NCI-H2081 treated with DMSO at 0.1 percent for 48 hours (cell line): ENCODE measurements around the gene B3GLCT.

Experiments
- DNase-seq: peaks from one replicate; lab custom pipeline; 2025; lab: John Stamatoyannopoulos, UW

B3GLCT gene

DNA sequence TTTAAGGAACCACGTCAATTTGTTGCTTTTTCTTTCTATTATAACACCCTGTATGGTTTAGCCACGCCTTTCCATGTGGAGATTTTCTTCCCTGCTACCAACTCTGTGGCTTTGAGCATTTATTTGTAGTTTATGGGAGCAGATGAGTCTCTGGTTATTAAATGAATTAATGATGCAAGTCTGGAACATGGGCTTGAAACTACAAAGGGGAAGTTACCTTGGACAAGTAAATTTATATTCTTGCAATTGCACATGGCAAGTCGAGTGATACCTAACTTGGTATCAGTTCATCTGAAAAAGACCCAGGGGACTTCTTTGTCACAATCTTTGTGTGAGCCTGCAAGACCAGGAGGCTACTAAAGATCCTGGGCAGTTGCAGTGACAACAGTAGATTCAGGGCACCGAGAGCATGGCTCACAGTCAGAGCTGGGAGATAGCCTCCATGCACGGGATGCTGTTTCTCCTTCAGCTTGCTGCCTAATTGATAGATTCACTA is 24.4 kb downstream of the B3GLCT start:
- DNase-seq: no peak

DNA sequence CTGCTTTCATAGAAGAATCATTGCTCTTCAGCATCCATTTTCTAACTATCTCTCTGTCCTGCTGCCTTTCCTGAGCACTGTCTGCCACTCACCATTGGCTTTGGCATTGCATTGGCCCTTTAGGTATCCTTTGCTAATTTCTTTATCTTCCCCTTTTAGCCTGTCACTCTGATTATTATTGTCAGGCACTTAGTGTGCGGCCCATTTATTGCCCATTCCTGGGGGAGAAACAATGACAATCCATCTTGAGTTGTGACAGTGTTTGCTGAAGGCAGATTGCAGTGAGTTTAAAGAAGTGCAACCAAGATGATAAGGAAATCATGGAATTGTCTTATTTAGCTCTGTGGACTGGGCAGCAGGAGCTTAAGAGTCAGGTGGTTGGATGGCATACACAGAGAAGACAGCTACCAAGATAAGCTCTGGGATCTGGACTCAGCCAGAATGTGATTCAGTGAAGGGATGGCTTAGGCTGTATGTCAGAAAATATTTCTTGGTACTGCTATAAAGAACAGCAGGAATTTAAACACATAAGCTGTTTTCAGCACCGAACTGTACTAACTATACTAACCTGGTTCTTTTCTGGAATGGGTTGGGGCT is 25.3 kb downstream of the B3GLCT start:
- DNase-seq: no peak

DNA sequence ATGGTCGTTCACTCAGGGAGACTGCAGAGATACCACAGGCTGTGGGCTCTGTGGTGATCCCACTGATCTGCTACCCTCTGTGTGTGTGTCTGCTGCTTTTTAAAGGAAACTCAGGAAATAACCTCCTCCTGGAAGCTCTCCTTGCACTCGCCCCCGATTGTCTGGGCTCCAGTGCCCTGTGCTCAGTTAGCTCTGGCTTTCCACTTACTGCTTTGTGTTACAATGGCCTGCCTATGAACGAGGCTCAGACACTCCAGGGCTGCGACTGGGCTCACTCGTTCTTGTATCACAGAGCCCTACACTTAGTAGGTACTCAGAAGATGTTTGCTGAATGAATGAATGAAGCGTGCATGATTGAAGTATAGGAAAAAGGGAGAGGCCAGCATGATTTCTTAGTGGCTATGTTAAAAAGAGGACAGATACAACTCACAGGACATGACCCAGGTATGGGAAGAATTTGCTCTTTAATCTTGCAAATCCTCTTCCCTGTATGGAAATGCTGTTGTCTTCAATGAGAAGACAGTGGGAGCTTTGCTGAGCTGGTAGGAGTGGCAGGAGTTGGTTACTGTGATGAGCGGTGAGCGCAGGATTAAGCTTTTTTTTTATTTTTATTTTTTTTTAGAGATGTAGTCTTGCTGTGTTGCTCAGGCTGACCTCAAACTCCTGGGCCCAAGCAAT is 26.4 kb downstream of the B3GLCT start:
- DNase-seq: no peak

DNA sequence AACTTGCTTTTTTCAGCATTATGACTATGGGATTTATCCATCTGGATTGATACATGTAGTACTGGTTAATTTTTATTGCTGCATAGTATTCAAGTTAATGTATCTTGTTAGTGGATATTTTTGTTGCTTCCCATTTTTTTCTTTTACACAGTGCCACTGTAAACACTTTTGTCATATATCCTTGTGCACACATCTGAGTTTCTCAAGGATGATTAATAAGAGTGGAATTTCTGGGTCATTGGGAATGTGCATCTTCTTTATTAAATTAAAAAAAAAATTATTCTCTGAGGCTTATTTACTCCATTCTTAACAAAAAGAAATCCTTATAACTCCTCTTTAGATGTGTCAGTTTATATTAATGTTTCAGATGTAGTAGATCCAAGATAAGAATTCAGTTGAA is 27.3 kb downstream of the B3GLCT start:
- DNase-seq: no peak

DNA sequence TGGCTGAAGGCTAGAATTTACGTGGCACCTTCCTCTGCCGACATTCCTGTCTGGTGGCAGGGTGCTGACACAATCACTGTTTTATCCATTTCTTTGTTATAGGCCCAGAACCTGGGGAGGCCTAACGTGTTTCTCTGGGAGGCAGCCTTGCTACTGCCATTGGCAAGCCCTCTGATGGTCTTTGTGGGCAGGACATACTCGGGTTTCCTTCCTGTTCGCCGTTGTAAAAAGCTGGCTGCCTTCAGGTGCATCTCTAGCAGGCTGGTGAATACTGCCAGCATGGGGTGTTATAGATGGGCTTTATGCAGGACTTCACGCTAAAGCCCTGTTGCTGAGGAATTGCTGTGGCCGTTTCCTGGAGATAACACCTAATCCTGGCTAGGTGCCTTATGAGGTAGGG is 28.1 kb downstream of the B3GLCT start:
- DNase-seq: no peak

DNA sequence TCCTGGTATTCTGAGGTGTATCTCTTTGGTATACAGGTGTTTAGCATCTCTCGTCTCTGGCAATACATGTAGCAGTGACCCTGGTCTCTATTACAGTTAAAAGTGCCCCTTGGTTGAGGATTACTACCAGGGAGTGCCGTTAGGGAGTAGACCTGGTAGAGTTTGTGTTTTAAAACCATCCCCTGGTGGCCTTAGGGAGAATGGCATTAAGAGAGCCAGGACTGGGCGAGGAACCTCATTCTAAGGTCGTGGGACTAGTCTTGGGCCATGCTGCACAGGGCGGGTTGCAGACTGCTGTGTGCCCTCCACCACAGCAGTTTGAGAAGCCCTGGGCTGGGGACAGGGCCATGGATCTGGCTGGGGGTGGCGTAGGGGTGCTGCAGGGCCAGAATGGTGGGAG is 35.0 kb downstream of the B3GLCT start:
- no peak for DNase-seq

DNA sequence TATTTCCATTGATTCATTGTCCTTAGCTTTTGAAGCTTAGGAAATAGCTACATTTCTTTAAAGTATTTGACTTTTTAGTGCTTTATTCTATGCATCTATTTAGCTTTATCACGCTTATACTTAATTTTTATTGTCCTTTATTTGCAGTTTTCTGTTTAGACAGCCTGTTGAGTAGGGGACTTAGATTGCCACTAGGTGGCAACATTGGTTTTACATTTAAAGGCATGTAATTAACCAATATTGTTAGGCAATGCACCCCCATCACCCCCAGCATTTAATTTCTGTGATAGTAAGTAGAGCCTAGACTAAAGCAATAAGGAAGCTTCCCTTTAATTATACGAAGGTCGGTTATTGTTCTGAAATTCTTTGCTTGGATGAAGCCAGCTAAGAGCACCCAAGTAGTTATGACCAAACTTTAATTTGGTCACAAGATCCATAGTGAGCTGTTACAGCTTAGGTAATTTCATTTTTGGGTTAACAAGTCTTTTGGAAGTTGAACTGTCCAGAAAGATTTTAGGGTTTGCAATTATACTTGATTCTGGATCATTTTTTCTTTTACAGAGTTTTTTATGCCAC is 36.5 kb downstream of the B3GLCT start:
- no peak for DNase-seq

DNA sequence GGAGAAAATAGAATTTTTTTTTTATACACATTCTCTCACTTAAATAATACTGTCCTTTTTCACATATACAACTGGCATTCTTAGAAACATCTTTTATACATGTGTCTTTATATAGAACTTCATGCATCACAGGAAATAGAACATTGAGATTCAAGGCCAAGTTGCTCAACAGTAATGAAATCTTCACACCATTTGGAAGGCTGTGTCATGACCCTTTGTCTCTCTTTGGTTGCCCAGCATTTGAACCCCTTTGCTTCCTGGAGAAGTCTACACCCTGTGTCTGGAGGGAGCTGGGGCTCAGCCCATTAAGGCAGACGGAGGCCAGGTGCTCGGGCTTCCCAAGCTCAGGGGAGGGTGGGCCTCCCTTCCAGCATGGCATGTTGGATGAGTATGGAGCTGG is 41.1 kb downstream of the B3GLCT start:
- no peak for DNase-seq

DNA sequence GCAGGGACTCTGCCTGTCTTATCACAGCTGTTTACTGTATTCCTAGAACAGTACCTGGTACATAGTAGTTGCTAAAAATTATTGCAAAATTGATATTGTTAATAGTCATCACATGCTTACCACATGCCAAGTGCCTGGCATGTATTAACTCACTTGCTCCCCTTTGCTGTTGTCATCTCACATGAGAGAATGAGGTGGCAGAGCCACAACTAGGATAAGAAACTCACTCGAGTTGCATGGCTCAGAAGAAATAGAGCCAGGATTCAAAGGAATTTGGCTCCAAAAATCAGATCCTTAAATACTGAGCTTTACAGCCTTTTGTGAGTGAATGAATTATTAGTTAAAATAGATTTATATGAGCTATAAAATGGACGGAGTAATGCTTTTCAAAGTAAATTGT is 42.6 kb downstream of the B3GLCT start:
- no peak for DNase-seq

DNA sequence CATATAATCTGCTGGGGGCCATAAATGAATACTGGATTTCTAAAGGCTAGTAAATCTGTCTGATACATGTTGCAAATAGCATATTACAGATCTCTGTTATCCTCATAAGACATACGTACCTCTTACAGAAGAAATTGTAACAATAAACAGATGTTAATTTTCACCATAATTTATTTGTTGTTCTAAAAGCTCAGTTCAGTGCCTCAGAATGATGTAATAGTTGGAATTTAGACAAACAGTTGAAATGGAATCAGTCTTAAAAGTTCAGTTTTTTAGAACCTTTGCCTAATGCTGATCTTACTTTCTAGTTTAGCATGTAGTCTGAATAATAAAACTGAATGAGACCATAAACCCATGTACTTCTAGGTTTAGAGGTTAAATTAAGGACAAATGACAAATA is 43.1 kb downstream of the B3GLCT start:
- no peak for DNase-seq

DNA sequence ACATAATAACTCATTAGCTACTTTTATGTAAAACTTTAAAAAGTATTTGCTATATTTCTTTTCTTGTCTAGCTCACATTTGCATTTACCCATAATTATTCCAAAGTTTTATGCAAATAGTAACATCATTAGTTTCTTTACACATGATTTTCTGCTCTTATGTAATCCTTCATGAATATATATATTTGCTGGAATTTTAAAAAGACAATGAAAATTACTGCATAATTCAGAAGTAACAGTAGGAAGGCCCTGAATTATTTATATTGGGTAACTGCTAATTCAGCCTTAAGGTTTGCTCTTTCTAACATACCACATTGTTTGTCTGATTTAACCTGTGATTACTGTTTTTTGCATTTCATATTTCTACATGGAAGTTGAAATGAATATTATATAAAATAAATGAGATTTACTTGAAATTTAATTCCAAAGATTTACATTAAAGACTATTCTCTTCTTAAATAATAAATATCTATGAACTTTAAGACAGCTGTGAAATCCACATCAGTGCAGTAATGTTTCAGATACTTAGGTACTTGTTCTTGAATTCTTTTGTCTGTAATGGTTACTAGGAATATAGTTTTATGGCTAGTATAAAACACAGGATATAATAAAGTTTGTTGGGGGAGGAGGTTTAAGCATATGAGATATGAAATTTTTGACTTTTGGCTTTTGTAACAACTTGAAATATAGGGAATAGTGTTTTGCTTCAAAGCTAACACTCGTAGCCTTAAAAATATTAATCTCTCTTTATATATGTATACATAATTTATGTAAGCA is 46.0 kb downstream of the B3GLCT start:
- no peak for DNase-seq

DNA sequence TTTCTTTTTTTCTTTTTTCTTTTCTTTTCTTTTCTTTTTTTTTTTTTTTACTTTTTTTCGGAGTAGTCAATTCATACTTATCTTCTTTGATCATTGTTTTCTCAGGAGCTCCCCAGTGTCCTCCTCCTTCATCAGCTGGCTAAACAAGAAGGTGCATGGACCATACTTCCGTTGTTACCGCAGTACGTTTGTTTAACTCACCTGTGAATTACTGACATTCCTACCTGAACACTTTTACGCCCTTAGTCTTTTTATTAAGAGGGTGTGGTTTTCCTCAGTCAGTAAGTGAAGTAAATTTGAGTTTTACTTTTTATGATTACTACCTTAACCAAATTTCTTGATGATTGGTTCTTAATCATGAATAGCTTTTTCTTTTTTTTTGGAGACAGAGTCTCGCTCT is 47.1 kb downstream of the B3GLCT start:
- no peak for DNase-seq

DNA sequence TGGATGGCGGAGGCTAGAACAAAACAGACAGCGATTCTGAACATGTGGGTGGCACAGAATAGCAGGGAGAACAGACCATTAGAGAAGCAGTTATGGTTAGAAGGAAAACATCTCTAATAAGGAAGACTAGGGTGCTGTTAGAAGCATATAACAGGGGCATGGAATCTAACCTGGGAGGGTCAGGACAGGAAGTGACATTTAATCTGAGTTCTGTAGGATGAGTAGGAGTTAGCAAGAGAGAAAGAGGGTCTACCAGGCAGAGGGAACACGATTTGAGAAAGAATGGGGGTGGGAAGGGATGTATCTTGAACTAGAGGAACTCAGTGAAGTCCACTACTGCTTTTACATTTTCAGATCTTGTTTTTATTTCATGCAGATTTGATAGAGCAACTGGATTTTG is 48.6 kb downstream of the B3GLCT start:
- DNase-seq: no peak

DNA sequence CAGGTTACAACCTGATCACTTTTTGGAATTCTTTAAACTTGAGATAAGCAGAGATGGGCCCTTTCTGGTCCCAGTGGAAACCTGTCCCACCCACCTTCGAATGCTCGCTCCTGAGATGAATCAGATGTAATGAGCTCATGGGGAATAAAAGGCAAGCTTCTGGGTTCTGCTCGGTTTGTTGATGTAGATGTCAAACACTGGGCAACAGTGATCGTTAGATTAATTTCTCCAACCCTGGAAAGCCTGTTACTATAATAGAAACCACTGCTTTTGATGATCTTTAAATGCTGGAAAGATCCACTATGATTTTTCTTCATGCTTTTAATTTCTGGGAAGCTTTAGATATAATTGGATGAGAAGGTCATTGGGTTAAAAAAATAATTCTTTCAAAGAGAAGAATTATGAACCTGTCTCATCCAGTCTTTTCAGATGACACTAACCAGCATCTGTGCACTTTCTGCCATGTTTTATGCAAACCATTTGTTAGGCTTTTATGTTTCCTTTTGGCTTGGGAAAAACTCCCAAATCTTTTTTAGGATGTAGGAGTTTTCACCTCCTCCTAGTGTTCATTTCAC is 49.3 kb downstream of the B3GLCT start:
- no peak for DNase-seq

DNA sequence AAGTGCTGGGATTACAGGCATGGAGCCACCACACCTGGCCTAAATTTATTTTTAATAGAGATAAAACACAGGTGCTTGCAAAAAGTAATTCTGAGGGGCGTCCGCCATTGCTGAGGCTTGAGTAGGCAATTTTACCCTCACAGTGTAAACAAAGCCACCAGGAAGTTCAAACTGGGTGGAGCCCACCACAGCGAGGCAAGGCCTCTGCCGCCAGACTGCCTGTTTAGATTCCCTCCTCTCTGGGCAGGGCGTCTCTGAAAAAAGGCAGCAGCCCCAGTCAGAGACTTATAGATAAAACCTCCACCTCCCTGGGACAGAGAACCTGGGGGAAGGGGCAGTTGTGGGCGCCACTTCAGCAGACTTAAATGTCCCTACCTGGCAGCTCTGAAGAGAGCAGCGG is 50.7 kb downstream of the B3GLCT start:
- DNase-seq: no peak

DNA sequence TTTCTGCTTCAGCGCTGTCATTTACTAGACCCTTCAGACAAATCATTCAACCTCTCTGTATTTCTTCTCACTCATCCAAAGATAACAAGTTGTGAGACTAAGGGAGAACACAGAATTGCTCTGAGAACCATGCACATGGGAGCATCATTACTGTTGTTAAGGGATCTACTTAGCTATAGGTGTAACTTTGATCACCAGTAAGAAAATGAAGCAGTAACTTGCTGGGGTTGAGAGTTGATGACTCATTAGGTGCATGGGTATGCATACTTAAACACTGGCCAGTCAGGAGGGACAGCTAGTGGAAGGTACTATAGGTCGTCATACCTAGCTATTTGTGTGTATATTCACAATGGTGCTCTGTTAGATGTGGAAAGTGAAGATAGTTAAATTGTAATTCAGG is 61.5 kb downstream of the B3GLCT start:
- DNase-seq: no peak

DNA sequence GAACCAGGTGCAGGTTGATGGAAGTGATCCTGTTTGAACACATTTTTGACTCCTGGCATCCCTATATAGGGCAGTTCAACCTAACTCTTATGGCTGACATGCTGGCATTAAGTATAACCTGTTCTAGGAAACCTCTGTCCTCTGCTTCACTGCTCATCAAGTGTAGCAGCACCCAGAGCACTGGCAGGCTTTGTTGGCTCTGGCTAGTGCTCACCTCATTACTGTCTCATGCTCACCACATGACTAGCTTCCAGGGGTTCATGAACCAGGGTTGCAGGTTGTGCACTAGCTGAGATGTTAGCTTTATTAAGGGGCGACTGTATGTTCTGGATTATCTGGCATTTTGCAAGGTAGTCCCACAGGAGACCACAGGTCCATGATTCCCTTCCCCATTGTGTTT is 63.6 kb downstream of the B3GLCT start:
- no peak for DNase-seq

DNA sequence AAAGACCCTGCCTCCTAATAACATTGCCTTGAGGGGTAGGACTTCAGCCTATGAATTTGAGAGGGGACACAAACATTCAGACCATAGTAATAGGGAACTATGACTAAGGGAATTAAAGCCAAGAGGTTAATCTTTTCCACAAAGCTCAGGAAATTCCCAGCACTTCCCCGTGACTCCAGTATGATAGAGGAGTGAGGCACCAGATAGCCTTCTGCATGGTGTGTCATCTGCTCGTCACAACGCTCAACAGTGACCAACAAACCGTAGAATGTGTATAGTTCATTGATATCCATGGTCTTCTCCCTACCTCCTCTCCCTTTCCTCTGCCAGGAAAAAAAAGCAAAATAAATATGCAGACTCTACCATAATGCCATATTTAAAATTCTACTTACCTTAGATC is 64.4 kb downstream of the B3GLCT start:
- no peak for DNase-seq

DNA sequence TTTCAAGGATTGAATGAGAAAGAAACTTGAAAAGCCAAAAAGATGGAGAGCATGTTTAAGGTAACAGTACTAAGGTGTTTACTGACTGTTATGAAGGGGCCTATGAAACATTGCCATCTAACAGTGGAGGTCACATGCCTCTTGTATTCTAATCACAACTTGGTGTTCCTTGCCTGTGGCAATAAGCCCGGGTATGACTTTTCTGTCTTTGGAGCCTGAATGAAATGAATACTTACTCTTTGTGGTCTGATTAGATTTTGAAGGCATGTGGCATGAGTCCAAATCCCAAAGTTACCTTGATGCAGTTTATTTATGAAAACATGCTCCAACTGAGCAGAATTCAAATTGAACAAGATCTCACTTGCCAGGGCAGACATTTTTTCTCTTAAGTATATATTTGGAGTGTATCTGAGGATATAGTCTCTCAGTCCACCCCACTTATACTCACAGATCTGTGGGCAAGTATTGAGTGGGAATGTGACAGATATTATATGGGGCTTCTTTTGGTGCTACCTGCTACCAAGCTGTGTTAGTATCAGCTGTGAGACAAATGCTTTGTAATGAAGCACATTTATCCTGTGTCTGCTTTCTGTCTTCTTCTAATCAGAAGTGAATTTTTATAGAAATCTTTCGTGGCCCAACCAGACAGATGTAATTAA is 67.5 kb downstream of the B3GLCT start:
- DNase-seq: no peak

DNA sequence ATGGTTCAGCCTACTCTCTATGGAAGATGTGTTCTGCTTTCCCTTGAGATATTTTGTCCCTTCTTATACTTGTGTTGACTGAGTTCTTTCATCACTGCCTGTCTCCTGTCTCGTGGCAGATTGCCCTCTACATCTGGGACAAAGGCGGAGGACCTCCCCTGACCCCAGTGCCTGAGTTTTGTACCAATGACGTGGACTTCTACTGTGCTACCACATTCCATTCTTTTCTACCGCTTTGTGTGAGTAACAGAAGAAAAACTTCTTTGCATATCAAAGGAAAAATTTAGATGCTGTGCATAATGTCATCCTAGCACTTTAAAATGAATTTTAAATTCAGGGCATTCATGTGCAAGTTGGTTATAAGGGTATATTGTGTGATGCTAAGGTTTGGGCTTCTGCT is 74.6 kb downstream of the B3GLCT start:
- no peak for DNase-seq

DNA sequence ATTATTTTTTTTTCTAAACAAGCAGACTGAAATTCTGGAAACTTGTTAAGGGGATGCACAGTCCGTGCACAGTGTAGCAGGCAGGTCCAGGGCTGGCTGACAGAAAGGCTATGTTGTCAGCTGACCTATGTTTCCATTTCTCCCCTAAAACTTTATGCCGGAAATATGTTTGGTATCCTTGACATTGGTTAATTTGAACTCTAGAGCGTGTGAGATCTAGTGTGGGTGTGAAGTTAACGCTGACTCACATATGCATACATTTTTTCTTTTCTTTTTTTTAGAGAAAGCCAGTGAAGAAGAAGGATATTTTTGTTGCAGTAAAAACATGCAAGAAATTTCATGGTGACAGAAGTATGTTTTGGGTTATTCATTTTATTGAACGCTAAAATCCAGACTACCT is 76.6 kb downstream of the B3GLCT start:
- no peak for DNase-seq

DNA sequence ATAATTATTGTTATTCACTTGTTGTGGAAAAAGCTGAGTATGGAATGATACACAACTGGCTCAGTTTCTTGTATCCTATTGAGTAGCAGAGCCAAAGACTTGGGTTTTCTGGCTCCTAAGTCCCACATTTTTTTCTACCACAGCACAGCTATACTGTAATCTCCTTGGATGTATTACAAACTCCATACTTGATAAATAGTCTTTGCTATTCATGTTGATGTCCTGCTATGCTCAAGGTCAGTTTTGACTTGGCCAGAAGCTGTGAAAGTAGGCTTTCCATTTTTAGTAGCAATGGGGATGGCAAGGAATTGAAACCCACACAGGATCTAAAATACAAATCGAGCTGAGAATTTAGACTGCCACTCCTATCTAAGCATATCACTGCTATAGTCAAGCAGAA is 79.1 kb downstream of the B3GLCT start:
- no peak for DNase-seq
